Sigmoid colon (tissue), 4 donors: Measurements from ENCODE around the gene PCBP3.

Experiments
- CTCF ChIP-seq, 4 experiments: fragments of 450-650 bp in 3 of 4; fragments of 200-600 bp in 1 of 4; IDR thresholded peaks; one replicate each; pipeline ENCODE4 v1.5.1; 2016 to 2019; ENCODE audit warnings: antibody characterized with exemption in 4 of 4, mild to moderate bottlenecking in 3 of 4, moderate library complexity in 2 of 4
- POLR2A ChIP-seq, 2 donors: fragments of 450-650 bp; IDR thresholded peaks; one replicate each; pipeline ENCODE4 v1.6.1; 2016; ENCODE audit warnings: antibody characterized with exemption in 2 of 2, mild to moderate bottlenecking in 2 of 2, moderate library complexity in 2 of 2
- POLR2AphosphoS5 ChIP-seq, 4 donors: sonication (generic); formaldehyde crosslinking; IDR thresholded peaks; one replicate each; pipeline ENCODE4 v1.6.1; 2017; ENCODE audit warnings: antibody characterized with exemption in 4 of 4

GRCh38 chr21:45740088-45740440, 96.5 kb downstream of the PCBP3 start:
- TF ChIP-seq CTCF (IDR thresholded peaks at IDR 0.05) (no peak), POLR2AphosphoS5 (IDR thresholded peaks at IDR 0.05) (no peak), POLR2A (IDR thresholded peaks at IDR 0.05) (no peak)
